Measurements from ENCODE around the gene TYMS.

The TYMS gene

DNA sequence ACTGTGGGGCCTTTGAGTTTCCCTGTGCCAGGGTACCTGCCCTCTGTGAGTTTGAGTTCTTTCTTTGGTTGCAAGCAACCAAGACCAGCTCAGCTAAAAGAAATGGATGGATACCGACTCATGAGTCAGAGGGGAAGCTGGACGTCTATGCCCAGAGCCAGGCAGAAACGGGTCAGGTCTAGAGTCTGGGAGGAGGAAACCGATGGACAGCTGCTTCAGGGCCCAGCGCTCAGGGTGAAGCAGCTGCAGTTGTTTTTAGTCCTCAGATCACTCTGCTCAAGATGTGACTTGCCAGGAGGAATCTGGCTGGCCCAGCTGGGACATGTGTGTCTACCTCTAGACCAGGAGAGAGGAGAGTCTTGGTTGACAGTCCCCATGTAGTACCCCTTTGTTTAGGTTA is 10.1 kb upstream of the TYMS start:
- H4K91ac ChIP-seq (ENCODE audit: low read length), result no peak overlapping the region
- 91% methylated on average over 5 of the region's 5 CpGs for WGBS
- no peaks in the 10 kb centered on the region for H3K27me3 ChIP-seq (ENCODE audit: control insufficient read depth in 1 of 2, insufficient read depth in 1 of 2, low read length in 2 of 2)
- no peak overlapping the region for H2BK15ac ChIP-seq (ENCODE audit: low read depth, poor library complexity, severe bottlenecking)
- no peaks in the 10 kb centered on the region for H3K36me3 ChIP-seq (ENCODE audit: control insufficient read depth in 1 of 2, insufficient read depth in 2 of 2, low read depth in 1 of 2, low read length in 2 of 2)
- H3K79me1 ChIP-seq (replicated peaks; ENCODE audit: low read length, poor library complexity, severe bottlenecking), result peaks cover 6% of the 10 kb centered on the region
- no peaks in the 10 kb centered on the region for H3K9me3 ChIP-seq (ENCODE audit: control insufficient read depth, low read length)
- H3K4me1 ChIP-seq (ENCODE audit: control insufficient read depth, insufficient read depth, low read depth, low read length), result no peaks in the 10 kb centered on the region
- no peak overlapping the region for H3K27ac ChIP-seq (ENCODE audit: low read length, poor library complexity, severe bottlenecking)
- H3K9ac ChIP-seq (ENCODE audit: low read length), result no peak overlapping the region
- DNase-seq, result no peak
- no peak overlapping the region for H2BK5ac ChIP-seq (ENCODE audit: low read depth, low read length, poor library complexity, severe bottlenecking)
- no peak overlapping the region for H3K4me2 ChIP-seq (ENCODE audit: low read length, poor library complexity, severe bottlenecking)
- H2BK120ac ChIP-seq (ENCODE audit: low read depth, low read length), result no peak overlapping the region
- H3K18ac ChIP-seq (ENCODE audit: low read depth in 1 of 2, low read length in 2 of 2), result no peak overlapping the region
- no peak overlapping the region for H3K4ac ChIP-seq (ENCODE audit: low read depth in 1 of 2, low read length in 2 of 2)
- H4K8ac ChIP-seq (ENCODE audit: low read length), result no peak overlapping the region
- H2BK12ac ChIP-seq (ENCODE audit: low read length in 2 of 2), result no peak overlapping the region
- no peak overlapping the region for H3K23ac ChIP-seq (ENCODE audit: low read length in 2 of 2)
- H2AK5ac ChIP-seq (ENCODE audit: low read length, severe bottlenecking), result no peak overlapping the region
- H2AFZ ChIP-seq (ENCODE audit: low read depth, low read length), result no peak overlapping the region
- H3K14ac ChIP-seq (ENCODE audit: low read length in 2 of 2), result no peak overlapping the region
- no peak overlapping the region for H3K4me3 ChIP-seq (ENCODE audit: insufficient read depth in 1 of 2, low read depth in 1 of 2, low read length in 2 of 2)

DNA sequence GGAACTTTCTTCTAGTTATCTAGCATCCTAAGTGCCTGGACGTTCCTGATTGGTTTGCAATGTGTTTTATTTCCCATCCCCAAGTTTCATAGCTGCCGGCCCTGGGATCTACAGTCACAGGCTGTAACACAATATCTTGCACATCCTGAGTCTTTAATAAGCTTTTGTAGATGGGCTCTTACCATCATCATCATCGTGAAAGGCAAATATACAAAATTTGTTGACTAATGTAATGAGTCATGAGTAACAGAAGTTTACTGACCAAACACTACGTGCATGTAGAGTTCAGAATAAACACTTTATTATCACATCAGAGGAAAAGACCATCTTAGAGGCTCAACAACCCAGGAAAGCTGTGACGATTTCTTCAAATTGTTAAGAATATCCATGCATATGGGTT is 8.1 kb upstream of the TYMS start:
- H3K27ac ChIP-seq (ENCODE audit: low read length, poor library complexity, severe bottlenecking), result no peak overlapping the region
- no peak overlapping the region for H2AK5ac ChIP-seq (ENCODE audit: low read length, severe bottlenecking)
- H3K27me3 ChIP-seq (ENCODE audit: control insufficient read depth in 1 of 2, insufficient read depth in 1 of 2, low read length in 2 of 2), result no peaks in the 10 kb centered on the region
- no peaks in the 10 kb centered on the region for H3K36me3 ChIP-seq (ENCODE audit: control insufficient read depth in 1 of 2, insufficient read depth in 2 of 2, low read depth in 1 of 2, low read length in 2 of 2)
- no peak overlapping the region for H2BK15ac ChIP-seq (ENCODE audit: low read depth, poor library complexity, severe bottlenecking)
- peaks cover 7% of the 10 kb centered on the region for H3K79me1 ChIP-seq (replicated peaks; ENCODE audit: low read length, poor library complexity, severe bottlenecking)
- H3K9ac ChIP-seq (ENCODE audit: low read length), result no peak overlapping the region
- no peak overlapping the region for H3K14ac ChIP-seq (ENCODE audit: low read length in 2 of 2)
- 56% methylated on average over 4 of the region's 5 CpGs for WGBS
- no peaks in the 10 kb centered on the region for H3K9me3 ChIP-seq (ENCODE audit: control insufficient read depth, low read length)
- H4K91ac ChIP-seq (ENCODE audit: low read length), result no peak overlapping the region
- H3K18ac ChIP-seq (ENCODE audit: low read depth in 1 of 2, low read length in 2 of 2), result no peak overlapping the region
- H3K4me3 ChIP-seq (ENCODE audit: insufficient read depth in 1 of 2, low read depth in 1 of 2, low read length in 2 of 2), result no peak overlapping the region
- no peak overlapping the region for H3K4me2 ChIP-seq (ENCODE audit: low read length, poor library complexity, severe bottlenecking)
- no peak overlapping the region for H3K4ac ChIP-seq (ENCODE audit: low read depth in 1 of 2, low read length in 2 of 2)
- no peak overlapping the region for H2AFZ ChIP-seq (ENCODE audit: low read depth, low read length)
- no peak overlapping the region for H2BK12ac ChIP-seq (ENCODE audit: low read length in 2 of 2)
- H2BK120ac ChIP-seq (ENCODE audit: low read depth, low read length), result no peak overlapping the region
- peak; percentile 20 for DNase-seq
- no peak overlapping the region for H2BK5ac ChIP-seq (ENCODE audit: low read depth, low read length, poor library complexity, severe bottlenecking)
- H3K4me1 ChIP-seq (ENCODE audit: control insufficient read depth, insufficient read depth, low read depth, low read length), result no peaks in the 10 kb centered on the region
- no peak overlapping the region for H3K23ac ChIP-seq (ENCODE audit: low read length in 2 of 2)
- H4K8ac ChIP-seq (ENCODE audit: low read length), result no peak overlapping the region

DNA sequence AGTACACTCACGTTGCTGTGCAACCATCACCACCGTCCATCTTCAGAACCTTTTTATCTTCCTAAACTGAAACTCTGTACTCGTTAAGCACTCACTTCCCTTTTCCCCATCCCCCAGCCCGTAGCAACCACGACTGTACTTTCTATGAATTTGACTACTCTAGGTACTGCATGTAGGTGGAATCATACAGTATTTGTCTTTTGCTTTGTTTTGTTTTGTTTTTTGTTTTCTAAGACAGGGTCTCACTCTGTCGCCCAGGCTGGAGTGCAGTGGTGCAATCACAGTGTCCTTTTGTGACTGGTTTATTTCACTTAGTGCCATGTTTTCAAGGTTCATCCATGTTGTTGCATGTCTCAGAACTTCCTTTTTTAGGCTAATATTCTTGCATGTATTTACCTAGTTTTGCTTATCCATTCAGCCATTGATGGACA is 7.0 kb upstream of the TYMS start:
- no peak overlapping the region for H3K23ac ChIP-seq (ENCODE audit: low read length in 2 of 2)
- H3K27me3 ChIP-seq (ENCODE audit: control insufficient read depth in 1 of 2, insufficient read depth in 1 of 2, low read length in 2 of 2), result no peaks in the 10 kb centered on the region
- H2AK5ac ChIP-seq (ENCODE audit: low read length, severe bottlenecking), result no peak overlapping the region
- H4K8ac ChIP-seq (ENCODE audit: low read length), result no peak overlapping the region
- H3K9me3 ChIP-seq (ENCODE audit: control insufficient read depth, low read length), result no peaks in the 10 kb centered on the region
- no peaks in the 10 kb centered on the region for H3K4me1 ChIP-seq (ENCODE audit: control insufficient read depth, insufficient read depth, low read depth, low read length)
- H3K18ac ChIP-seq (ENCODE audit: low read depth in 1 of 2, low read length in 2 of 2), result no peak overlapping the region
- no peak overlapping the region for H2BK120ac ChIP-seq (ENCODE audit: low read depth, low read length)
- H3K4ac ChIP-seq (ENCODE audit: low read depth in 1 of 2, low read length in 2 of 2), result no peak overlapping the region
- H2BK12ac ChIP-seq (ENCODE audit: low read length in 2 of 2), result no peak overlapping the region
- H2BK5ac ChIP-seq (ENCODE audit: low read depth, low read length, poor library complexity, severe bottlenecking), result no peak overlapping the region
- H2BK15ac ChIP-seq (ENCODE audit: low read depth, poor library complexity, severe bottlenecking), result no peak overlapping the region
- no peaks in the 10 kb centered on the region for H3K36me3 ChIP-seq (ENCODE audit: control insufficient read depth in 1 of 2, insufficient read depth in 2 of 2, low read depth in 1 of 2, low read length in 2 of 2)
- H3K9ac ChIP-seq (ENCODE audit: low read length), result no peak overlapping the region
- H3K4me2 ChIP-seq (ENCODE audit: low read length, poor library complexity, severe bottlenecking), result no peak overlapping the region
- peaks cover 12% of the 10 kb centered on the region for H3K79me1 ChIP-seq (replicated peaks; ENCODE audit: low read length, poor library complexity, severe bottlenecking)
- WGBS, result 87% methylated on average over 6 of the region's 6 CpGs
- H3K4me3 ChIP-seq (ENCODE audit: insufficient read depth in 1 of 2, low read depth in 1 of 2, low read length in 2 of 2), result no peak overlapping the region
- no peak overlapping the region for H3K14ac ChIP-seq (ENCODE audit: low read length in 2 of 2)
- no peak for DNase-seq
- no peak overlapping the region for H4K91ac ChIP-seq (ENCODE audit: low read length)
- H3K27ac ChIP-seq (ENCODE audit: low read length, poor library complexity, severe bottlenecking), result no peak overlapping the region
- no peak overlapping the region for H2AFZ ChIP-seq (ENCODE audit: low read depth, low read length)

DNA sequence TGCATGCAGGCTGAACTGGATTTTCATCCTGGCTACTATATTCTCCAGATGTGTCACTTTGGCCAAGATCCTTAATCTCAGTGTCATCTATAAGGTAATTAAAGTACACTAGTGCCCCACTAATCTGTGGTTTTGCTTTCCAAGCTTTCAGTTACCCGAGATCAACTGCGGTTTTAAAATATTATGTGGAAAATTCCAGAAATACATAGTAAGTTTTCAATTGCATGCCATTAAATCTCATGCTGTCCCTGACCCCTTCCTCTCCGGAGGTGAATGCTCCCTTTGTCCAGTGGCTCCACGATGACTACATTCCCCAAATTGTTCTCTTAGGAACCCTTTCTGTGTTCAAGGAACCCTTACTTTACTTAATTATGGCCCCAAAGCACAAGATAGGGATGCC is 5.3 kb upstream of the TYMS start:
- WGBS, result 84% methylated on average over 4 of the region's 4 CpGs
- Histone ChIP-seq H3K4ac (ENCODE audit: low read depth in 1 of 2, low read length in 2 of 2) (no peak overlapping the region), H3K14ac (ENCODE audit: low read length in 2 of 2) (no peak overlapping the region), H3K9ac (ENCODE audit: low read length) (no peak overlapping the region), H2BK5ac (ENCODE audit: low read depth, low read length, poor library complexity, severe bottlenecking) (no peak overlapping the region), H4K8ac (ENCODE audit: low read length) (no peak overlapping the region), H3K4me1 (ENCODE audit: control insufficient read depth, insufficient read depth, low read depth, low read length) (no peaks in the 10 kb centered on the region), H4K91ac (ENCODE audit: low read length) (no peak overlapping the region), H3K27ac (ENCODE audit: low read length, poor library complexity, severe bottlenecking) (no peak overlapping the region), H3K79me1 (replicated peaks; ENCODE audit: low read length, poor library complexity, severe bottlenecking) (peaks cover 19% of the 10 kb centered on the region), H3K4me3 (ENCODE audit: insufficient read depth in 1 of 2, low read depth in 1 of 2, low read length in 2 of 2) (no peak overlapping the region), H3K4me2 (ENCODE audit: low read length, poor library complexity, severe bottlenecking) (no peak overlapping the region), H3K27me3 (ENCODE audit: control insufficient read depth in 1 of 2, insufficient read depth in 1 of 2, low read length in 2 of 2) (no peaks in the 10 kb centered on the region), H3K18ac (ENCODE audit: low read depth in 1 of 2, low read length in 2 of 2) (no peak overlapping the region), H3K9me3 (ENCODE audit: control insufficient read depth, low read length) (no peaks in the 10 kb centered on the region), H2BK120ac (ENCODE audit: low read depth, low read length) (no peak overlapping the region), H2BK15ac (ENCODE audit: low read depth, poor library complexity, severe bottlenecking) (no peak overlapping the region), H3K36me3 (ENCODE audit: control insufficient read depth in 1 of 2, insufficient read depth in 2 of 2, low read depth in 1 of 2, low read length in 2 of 2) (no peaks in the 10 kb centered on the region), H2BK12ac (ENCODE audit: low read length in 2 of 2) (no peak overlapping the region), H2AFZ (ENCODE audit: low read depth, low read length) (no peak overlapping the region), H2AK5ac (ENCODE audit: low read length, severe bottlenecking) (no peak overlapping the region), H3K23ac (ENCODE audit: low read length in 2 of 2) (no peak overlapping the region)
- DNase-seq, result no peak
